ENCODE measurements around the gene RASD1.

- TF ChIP-seq CTCF (conservative IDR thresholded peaks at IDR 0.05 in 1 of 2, IDR thresholded peaks at IDR 0.05 in 1 of 2; ENCODE audit: extremely low read depth in 1 of 2, insufficient read depth in 1 of 2, low read depth in 1 of 2, low read length in 2 of 2) (no peak), EZH2 (IDR thresholded peaks at IDR 0.05; ENCODE audit: borderline replicate concordance, low read length) (no peak)
These were observed 13.6 kb upstream of the RASD1 start for GRCh38 chr17:17509601-17510425.

Data from mammary epithelial cell (primary cell).